ENCODE results near the gene AIG1.

- no peak for TF ChIP-seq CTCF (IDR thresholded peaks at IDR 0.05)
- no peak for TF ChIP-seq POLR2A (IDR thresholded peaks at IDR 0.05)
- TF ChIP-seq POLR2AphosphoS5 (IDR thresholded peaks at IDR 0.05), result no peak
- TF ChIP-seq EP300 (IDR thresholded peaks at IDR 0.05), result no peak
These were observed 238.8 kb downstream of the AIG1 start for GRCh38 chr6:143299253-143300166.
